ENCODE measurements around the gene F10.

The F10 gene

DNA sequence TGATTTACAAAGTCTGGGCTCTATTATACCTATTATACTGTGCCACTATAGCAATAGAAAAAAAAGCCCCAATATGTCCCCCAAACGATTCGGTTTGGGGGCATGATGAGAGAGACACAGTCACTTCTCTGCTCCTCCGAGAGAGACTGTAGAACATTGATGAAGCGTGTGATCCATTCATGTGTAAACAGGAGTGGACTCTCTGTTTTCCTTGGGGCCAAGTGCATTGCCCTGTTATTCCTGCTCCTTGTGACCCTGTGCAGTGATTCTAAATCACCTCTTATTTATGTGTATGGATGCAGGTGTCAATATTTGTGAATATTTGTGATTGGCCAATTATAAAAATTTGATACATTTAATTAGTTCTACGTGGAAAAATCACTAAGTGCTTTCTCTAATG, 17.0 kb downstream of the F10 start:
- no peak for ATAC-seq

DNA sequence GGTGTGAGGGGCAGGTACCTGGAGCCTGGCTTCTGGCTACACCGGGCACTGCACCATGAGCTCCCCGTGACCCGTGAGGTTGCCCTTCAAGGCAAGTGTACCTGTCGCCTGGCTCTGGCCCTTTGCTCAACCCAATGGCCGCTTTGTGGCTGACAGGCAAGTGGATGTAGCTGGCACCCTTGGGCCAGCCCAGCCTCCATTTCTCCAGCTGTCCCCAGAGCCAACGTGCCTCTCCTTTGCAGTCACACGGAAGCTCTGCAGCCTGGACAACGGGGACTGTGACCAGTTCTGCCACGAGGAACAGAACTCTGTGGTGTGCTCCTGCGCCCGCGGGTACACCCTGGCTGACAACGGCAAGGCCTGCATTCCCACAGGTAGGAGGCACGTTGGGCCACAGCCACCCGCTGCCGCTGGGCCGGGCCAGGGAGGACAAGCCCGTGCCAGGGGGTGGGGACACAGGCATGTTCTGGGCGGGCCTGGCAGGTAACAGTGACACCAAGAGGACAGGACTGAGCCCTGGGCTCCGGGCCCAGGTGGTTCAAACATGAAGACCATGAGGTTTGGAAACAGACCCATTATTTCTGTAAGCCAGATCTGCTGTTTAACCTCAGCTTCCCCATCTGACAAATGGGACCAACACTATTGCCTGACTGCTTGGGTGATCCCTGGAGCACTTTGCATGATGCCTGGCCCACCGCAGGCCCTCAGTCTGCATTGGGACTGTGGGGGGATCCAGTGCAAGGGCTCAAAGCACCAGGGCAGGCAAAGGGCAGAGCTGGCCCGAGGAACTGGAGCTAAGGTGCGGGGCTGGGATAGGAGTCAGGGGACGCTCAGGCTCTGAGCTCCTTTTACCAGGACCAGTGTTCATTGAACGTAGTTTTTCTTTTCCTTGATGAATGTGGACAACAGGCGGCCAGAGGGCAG, 18.3 kb downstream of the F10 start:
- ATAC-seq, result no peak

DNA sequence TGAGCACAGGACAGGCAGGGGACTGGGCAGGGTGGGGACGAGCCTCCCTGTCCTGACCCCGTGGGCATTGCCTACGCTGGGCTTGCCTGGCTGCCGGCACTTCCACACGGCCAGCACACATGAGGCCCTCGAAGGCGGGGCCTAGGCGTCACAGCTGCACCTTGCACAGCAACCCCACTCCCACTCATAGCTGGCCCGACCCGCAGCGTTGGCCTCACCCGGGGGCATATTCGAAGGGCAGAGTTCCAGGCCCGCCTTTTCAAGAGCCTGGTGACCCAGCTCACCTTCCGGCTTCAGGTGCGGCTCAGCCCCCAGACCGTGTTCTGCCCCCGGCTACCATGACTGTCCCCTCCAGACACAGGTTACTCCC, 19.0 kb downstream of the F10 start:
- no peak for ATAC-seq

DNA sequence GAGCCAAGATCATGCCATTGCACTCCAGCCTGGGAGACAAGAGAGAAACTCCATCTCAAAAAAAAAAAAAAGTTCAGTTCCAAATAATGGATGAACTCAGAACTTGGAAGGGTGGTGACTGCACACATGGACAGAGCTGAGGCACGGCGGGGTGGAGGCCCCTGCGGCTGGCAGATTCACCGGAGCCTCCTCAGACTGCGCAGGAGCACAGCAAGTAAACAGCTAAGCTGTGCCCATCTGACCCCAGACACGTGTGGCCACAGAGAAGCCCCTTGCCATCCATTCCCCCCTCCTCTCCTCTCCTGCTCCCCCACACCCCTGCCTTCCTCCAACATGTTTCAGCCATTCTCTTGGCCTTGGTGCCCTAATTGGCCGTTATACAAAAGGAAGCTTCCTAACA, 20.3 kb downstream of the F10 start:
- ATAC-seq, result no peak

DNA sequence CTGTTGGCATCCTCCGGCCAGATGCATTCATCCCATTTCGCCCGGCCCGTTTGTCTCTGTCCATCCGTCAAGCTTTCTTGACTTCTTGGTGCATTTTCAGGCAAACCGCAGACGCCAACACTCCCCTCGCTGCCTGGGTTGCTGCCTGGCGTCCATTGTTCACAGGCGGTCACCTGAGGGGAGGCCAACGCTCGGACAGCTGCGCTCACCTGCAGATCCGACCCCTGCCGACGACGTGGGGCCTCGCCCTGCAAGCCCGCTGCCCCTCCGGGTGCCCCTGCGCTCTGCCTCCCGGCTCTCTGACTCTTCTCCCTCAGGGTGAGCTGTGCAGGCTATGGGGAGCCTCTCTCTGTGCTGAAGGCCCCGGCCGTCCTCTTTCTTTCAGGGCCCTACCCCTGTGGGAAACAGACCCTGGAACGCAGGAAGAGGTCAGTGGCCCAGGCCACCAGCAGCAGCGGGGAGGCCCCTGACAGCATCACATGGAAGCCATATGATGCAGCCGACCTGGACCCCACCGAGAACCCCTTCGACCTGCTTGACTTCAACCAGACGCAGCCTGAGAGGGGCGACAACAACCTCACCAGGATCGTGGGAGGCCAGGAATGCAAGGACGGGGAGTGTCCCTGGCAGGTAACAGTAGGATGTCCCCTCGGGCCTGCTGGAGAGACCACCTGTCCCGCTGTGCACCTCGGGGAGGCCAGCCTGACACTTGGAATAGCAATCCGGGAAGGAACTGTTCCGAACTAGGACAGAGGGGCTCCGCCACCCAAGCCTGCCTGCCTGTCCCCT, 21.1 kb downstream of the F10 start:
- ATAC-seq, result no peak

DNA sequence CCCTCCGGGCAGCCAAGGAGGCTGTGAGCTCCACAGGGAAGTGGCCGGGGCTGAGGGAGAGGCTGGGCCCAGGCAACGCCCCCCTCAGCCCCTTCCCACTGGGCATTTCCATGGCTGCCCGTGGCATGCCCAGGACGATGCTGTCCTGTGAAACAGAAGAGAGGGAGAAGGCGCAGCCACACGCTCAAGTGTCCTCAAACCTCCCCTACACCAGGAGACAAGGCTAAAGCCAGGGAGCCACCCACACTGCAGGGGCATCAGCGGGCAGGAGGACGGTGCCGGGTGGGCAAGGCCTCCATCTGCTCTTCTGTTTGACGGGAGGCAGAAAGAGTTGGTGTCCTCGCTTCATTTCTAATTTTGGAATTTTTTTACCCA, 21.6 kb downstream of the F10 start:
- ATAC-seq, result no peak

DNA sequence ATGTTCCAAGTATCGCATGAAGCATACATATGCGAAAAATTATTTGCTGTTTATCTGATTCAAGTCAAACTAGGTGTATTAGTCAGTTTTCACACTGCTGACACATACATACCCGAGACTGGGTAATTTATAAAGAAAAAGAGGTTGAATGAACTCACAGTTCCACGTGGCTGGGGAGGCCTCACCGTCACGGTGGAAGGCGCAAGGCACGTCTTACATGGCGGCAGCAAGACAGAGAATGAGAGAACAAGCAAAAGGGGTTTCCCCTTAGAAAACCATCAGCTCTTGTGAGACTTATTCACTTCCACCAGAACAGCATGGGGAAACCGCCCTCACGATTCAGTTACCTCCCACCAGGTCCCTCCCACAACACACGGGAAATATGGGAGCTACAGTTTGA, 22.9 kb downstream of the F10 start:
- ATAC-seq, result peak; percentile 71 to 73

DNA sequence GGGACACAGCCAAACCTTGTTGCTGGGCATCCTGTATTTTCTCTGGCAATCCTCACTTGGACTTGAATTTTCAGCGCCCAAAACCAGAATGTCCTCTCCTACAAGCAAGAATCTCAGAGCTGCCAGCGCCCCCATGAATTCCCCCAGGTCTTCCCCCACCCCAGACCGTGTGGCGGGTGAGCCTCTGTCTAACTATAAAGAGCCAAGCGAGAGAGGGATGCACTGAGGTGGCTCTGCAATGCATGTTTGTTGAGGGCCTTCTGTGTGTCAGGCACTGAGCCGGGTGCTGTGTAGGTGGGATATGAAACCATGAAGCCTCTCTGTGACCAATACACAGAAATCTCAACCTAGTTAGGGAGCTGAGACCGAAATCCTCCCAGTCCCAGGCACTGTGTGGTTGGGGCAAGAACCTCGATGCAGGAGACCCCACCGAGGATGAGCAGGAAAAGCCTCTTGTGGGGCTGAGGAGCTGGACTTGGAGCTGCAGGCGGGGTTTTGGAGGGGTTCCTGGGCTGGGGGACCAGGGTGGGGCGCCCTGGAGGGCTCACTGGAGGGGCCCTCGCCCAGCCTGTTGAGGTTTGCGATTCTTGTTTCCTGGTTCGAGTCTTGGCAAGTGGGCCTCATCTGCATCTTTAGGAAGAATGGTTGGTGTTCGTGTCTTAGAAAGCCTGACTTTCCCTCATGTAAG, 23.5 kb downstream of the F10 start:
- no peak for ATAC-seq

DNA sequence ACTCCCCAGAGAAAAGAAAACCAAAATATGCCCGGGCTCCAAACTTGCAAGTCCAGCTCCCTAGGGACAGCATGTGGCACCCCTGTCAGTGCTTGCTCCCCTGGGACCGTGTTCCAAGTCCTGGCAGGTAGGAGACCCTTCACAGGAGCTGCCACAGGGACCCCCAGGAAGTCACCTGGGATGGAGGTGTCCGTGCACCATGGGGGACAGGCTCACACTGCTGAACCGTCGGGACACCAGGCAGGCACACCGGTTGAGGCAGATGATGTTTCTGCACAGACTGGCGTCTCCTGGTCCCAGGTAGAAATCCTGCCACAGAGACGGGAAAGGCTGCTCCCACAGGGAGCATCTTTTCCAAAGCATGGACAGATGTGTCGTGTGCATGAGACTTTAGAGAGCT, 24.2 kb downstream of the F10 start:
- no peak for ATAC-seq

DNA sequence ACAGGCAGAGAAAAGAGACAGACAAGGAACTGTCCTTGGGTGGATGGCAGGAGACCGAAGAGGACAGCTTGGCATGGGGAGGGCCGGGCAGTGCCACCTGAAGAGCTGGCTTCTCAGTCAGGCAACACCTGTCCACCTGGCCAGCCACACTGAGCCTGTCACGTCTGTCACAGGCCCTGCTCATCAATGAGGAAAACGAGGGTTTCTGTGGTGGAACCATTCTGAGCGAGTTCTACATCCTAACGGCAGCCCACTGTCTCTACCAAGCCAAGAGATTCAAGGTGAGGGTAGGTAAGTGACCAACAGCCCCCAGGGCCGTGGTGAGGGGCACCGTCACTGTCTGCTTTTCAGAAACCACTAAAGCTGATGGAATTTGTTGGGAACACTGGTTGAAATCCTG, 24.6 kb downstream of the F10 start:
- no peak for ATAC-seq

DNA sequence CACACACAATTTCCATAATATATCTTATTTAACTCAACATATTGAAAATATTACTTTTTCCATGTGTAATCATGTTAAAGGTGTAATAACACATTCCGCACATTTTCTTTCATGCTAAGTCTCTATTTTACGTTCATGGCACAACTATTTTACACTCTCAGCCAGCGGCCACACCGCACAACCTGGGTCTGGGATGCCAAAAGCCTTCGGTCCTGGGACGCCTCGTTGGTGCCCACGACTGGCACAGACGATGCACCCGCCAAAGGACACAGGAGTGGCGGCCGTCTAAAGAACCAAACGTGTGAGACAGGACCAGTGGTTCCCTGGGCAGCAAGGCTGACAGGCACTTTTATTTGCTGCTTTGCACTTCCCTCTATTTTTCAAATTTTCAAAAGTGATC, 25.8 kb downstream of the F10 start:
- ATAC-seq, result no peak

DNA sequence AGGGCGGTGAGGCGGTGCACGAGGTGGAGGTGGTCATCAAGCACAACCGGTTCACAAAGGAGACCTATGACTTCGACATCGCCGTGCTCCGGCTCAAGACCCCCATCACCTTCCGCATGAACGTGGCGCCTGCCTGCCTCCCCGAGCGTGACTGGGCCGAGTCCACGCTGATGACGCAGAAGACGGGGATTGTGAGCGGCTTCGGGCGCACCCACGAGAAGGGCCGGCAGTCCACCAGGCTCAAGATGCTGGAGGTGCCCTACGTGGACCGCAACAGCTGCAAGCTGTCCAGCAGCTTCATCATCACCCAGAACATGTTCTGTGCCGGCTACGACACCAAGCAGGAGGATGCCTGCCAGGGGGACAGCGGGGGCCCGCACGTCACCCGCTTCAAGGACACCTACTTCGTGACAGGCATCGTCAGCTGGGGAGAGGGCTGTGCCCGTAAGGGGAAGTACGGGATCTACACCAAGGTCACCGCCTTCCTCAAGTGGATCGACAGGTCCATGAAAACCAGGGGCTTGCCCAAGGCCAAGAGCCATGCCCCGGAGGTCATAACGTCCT, 26.4 kb downstream of the F10 start:
- no peak for ATAC-seq

DNA sequence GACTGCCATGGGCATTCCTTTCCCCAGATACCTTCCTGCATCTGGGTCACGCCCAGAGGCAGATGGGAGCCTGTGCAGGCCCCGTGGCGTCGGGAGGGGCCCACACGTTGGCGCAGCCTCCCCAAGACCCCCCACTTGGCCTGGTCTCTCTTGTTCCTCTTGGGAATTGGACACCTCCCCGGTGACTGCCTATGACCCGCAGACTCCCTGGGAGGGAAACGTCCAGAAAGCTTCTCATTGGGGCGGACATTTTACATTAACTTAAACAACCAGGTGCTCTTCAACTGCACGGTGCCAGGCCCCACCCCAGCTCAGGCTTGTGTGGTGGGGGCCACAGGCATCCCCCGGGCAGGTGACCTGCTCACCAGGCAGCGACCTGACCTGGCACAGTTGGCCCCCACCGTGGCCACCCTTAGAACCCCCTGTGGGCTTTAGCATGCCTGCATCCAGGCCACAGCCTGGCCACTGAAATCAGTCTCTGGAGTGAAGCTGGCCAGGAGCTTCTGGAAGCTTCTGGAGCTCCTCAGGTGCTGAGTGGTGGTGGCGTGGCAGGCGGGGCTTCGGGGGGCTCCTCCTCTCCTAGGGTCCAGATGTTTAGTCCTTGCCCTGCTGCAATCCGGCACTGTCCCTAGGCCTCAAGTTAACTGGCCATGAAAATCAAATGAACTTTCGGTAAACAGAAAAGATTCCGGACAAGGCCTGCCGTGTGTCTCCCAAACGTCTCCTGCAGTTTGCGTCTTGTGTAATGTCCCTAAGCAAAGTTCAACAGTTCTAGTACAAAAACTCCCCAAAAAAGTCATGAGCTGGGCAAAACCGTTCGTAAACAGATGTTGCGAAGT, 27.3 kb downstream of the F10 start:
- ATAC-seq, result no peak

DNA sequence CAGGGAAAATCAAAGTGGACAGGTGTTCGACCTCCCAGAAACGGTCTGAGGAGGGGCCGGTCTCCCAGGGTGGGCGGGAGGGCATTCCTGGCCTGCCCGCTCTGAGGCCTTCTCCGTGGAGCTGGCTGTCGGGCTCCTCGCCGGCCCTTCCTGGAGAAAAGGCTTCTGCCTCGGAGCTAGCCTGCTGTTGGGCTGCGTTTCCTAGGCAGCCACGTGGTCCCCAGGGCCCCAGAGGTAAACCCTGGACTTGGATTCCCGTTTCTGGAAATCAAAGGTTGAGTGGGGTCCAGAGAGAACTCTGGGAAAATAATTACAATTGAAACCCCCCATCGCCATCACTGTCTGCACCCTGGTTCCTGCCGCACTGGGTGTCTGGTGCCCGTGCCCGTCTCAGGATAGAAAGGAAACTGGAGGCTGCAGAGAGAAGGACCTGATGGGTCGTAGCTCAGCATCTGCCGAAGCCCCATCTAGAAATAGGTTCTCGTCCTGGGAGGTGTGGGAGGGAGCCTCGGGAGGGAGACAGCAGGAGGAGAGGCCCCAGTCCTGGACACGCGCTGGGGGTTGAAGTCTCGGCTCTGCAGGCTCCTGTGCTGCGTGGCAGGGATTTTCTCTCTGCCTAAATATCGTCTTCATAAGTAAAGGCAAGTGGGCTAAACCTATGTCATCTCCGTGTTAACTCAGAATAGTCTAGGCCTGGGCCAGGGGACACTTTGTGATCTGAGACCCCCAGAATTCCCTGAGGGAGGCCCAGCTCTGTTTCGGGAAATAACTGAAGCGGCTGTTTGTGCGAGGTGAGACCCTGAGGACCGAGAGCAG, 28.2 kb downstream of the F10 start:
- ATAC-seq, result no peak

DNA sequence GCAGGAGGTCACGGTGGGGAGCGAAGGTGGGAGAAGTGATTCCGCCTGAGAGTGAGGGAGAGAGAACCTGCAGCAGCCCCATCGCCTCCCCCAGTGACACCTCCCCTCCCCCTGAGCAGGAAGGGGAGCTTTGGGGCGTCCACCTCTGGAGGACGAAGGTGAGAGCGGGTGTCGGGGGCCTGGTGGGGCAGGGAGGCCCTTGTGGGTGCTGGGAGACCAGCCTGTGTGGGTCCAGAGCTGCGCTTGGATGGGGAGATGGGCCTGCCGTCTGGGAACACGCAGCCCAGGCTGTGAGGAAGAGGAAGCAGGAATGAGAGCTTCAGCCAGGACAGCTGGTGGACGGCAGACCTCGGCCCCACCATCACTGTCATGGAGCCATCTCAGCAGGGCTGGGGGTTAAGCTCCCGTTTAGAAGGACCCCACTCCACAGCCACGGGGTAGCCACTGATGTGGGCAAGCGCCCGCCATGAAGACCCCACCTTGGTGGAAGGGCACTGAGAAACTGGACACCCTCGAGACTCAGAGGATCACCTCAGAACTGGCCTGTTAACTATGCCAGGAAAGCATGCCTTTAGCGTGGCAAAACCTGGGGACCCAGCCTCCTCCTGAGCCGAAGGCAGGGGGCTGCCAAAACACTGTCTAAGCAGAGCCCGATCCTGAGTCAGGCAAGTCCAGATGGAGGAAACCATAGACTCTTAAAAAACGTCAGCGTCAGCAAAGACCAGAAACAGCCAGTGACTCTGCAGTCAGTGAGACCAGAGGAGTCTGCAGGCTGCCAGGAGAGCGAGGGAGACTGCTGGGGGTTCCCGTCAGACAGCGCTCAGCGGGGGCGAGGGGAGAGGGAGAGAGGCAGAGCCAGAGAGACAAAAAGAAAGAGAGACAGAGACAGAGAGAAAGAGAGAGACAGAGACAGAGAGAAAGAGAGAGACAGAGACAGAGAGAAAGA, 29.4 kb downstream of the F10 start:
- peak; percentile 18 to 46 for ATAC-seq

DNA sequence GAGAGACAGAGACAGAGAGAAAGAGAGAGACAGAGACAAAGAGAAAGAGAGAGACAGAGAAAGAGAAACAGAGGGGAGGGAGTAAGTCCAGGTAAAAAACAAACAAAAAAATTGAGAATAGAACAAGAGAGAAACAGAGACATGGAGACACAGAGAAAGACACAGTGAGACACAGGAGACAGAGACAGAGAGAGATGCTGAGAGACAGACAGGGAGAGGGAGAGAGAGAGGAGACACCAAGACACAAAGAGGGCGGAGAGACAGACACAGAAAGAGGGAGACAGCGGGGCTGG, 30.0 kb downstream of the F10 start:
- ATAC-seq, result no peak

DNA sequence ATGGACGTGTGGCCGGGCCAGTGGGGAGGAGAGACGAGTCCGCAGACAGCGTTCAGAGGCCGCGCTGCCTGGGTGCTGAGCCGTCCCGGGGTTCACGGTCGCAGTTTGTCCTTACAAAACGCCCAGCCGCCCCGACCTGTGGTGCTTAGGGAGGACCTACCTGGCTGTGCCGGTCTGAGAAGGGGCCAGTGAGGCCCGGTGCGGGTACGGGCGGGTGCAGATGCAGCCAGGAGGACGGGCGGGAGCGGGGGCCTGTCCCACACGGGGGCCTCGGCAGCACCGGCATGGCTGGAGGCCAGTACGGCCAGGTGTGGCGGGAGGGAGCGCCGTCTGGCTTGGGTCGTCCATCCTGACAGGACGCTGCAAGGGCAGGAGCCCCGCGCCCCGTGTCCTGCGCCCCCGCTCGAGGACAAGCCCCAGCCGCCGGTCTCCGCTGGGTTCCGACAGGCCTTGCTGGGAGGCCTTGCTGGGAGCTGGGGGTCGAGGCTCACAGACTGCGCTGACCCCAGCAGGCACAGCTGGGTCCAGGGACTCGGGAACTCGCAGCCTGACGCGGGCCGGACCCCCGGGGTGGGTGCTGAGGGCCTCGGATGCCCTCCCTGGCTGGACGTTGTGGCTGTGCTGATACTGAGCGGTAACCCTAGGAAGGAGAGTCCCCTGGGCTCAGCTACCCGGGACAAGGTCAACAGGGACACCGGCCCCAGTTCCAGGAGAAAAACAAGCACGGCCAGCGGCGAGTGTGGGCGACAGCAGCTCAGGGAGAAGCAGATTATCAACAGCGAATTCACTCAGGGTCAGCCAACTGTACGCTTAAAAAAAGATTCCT, 30.6 kb downstream of the F10 start:
- peak; percentile 20 to 51 for ATAC-seq

DNA sequence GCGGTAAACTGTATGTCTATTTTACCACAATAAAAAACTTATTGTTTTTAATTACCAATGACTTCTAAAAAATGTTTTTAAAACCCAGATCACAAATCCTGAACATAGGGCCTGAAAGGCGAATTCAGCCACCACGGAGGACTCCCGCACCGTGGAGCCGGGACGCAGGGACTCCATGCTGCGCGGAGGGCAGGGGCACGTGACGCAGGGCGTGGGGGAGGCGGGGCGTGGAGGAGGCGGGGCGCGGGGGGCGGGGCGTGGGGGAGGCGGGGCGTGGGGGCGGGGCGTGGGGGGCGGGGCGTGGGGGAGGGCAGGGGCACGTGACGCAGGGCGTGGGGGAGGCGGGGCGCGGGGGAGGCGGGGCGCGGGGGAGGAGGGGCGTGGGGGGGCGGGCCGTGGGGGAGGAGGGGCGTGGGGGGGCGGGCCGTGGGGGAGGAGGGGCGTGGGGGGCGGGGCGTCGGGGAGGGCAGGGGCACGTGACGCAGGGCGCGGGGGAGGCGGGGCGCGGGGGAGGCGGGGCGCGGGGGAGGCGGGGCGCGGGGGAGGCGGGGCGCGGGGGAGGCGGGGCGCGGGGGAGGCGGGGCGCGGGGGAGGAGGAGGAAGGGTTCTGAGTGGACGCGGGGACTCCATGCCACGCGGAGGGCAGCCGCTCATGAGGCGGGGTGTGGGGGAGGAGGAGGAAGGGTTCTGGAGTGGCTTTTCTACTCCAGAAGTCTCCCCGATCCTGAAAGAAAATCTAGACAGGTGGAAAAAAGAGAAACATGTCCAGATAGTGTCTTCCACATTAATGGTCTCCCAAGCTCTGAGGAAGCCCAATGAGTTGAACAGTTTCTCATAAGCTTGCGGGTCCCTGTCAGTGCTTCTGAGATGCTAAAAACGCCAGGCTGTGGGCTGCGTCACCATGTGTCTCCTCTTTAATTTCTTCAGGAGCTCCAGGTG, 31.5 kb downstream of the F10 start:
- peak; percentile 69 to 74 for ATAC-seq

Measured in activated CD4-positive, CD25-positive, alpha-beta regulatory T cell treated with anti-CD3 and anti-CD28 coated beads, Interleukin-2, amount 50 U/mL, for 24 hours (primary cell).